GM18499 (cell line): Measurements from ENCODE around the gene HOXA9.

ENCODE experiments used
- ATAC-seq: cut with Tn5 transposase; IDR thresholded peaks from one replicate; pipeline ENCODE4 v1.9.1; 2021; ENCODE audit warnings: moderate number of reproducible peaks; ENCODE audit not compliant: insufficient read depth, unreplicated experiment

HOXA9 gene

GRCh38 chr7:27156508-27156898 is 8.8 kb downstream of the HOXA9 start, which contains the start of gene HOXA7:
HOXA7 (minus strand) TSS chr7:27156675; CDS start chr7:27156545, 130 bp downstream.
- ATAC-seq = no peak

- no peak for ATAC-seq
Measured at GRCh38 chr7:27155816-27156507, 9.4 kb downstream of the HOXA9 start.

- ATAC-seq = no peak
Measured at GRCh38 chr7:27154901-27155815, 10.2 kb downstream of the HOXA9 start.

- no peak for ATAC-seq
Measured at GRCh38 chr7:27154369-27154768, 11.0 kb downstream of the HOXA9 start.

GRCh38 chr7:27153526-27153925 is 11.8 kb downstream of the HOXA9 start:
- ATAC-seq = no peak

- no peak for ATAC-seq
Measured at GRCh38 chr7:27152816-27153442, 12.4 kb downstream of the HOXA9 start.

GRCh38 chr7:27151931-27152815 is 13.2 kb downstream of the HOXA9 start, which contains the start of gene HOXA3:
HOXA3 (minus strand) TSS chr7:27152583; CDS start chr7:27110640, 41,943 bp downstream.
- ATAC-seq = no peak

- ATAC-seq = no peak
Measured at GRCh38 chr7:27151341-27151930, 13.9 kb downstream of the HOXA9 start.

GRCh38 chr7:27150568-27151340 is 14.6 kb downstream of the HOXA9 start:
- ATAC-seq = no peak

GRCh38 chr7:27149842-27150567 is 15.3 kb downstream of the HOXA9 start:
- ATAC-seq = no peak

GRCh38 chr7:27148756-27149641 is 16.3 kb downstream of the HOXA9 start:
- no peak for ATAC-seq

GRCh38 chr7:27148031-27148755 is 17.1 kb downstream of the HOXA9 start:
- no peak for ATAC-seq

- ATAC-seq = no peak
Measured at GRCh38 chr7:27147199-27148030, 17.9 kb downstream of the HOXA9 start, which contains the start of gene HOXA6. HOXA6 (minus strand) TSS chr7:27147774; CDS start chr7:27147749, 25 bp downstream.

GRCh38 chr7:27146491-27147198 is 18.7 kb downstream of the HOXA9 start:
- no peak for ATAC-seq

- ATAC-seq = no peak
Measured at GRCh38 chr7:27145914-27146412, 19.4 kb downstream of the HOXA9 start.
